Rectal smooth muscle tissue (tissue), 1 donor: ENCODE results near the gene PIBF1.
"Not testable (repeated sequence)": the region's sequence is repeated elsewhere in the genome, so short reads cannot be mapped to it uniquely, and the experiment has no call there.

ENCODE experiments used
- H3K27ac ChIP-seq: one replicate; pipeline ENCODE4 v1.7.0; 2013; ENCODE audit warnings: low read depth, low read length, inconsistent platforms
- H3K27me3 ChIP-seq: one replicate; pipeline ENCODE4 v1.7.0; 2013; ENCODE audit warnings: low read length; ENCODE audit not compliant: control insufficient read depth, insufficient read depth
- H3K36me3 ChIP-seq: one replicate; pipeline ENCODE4 v1.7.0; 2013; ENCODE audit warnings: low read length; ENCODE audit not compliant: control insufficient read depth, insufficient read depth
- H3K4me1 ChIP-seq: one replicate; pipeline ENCODE4 v1.7.0; 2013; ENCODE audit warnings: low read length; ENCODE audit not compliant: control insufficient read depth, insufficient read depth
- H3K4me3 ChIP-seq: one replicate; pipeline ENCODE4 v1.7.0; 2013; ENCODE audit warnings: low read length
- H3K9ac ChIP-seq: one replicate; pipeline ENCODE4 v1.7.0; 2013; ENCODE audit warnings: low read length

PIBF1 gene

DNA sequence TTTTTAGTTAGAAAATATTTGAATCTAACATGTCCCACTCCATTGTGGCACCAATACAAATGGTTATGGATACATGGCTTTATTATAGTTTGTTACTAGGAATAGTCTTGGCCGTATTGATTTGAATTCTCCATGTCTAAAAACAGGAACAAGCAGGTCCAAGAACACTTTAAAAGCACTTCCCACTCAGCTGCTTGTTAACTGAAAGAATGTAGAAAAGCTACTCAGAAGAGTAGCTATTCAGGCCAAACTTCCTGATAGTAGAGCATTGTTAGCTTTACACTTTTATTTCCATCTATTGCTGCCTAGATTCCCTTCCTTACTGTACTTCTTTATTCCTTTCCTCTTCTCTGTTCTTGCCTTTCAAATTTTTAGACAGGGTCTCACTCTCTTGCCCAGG is 6.9 kb downstream of the PIBF1 start:
- Histone ChIP-seq H3K36me3 (peaks cover 6% of the 10 kb centered on the region), H3K27ac (no peak overlapping the region)

DNA sequence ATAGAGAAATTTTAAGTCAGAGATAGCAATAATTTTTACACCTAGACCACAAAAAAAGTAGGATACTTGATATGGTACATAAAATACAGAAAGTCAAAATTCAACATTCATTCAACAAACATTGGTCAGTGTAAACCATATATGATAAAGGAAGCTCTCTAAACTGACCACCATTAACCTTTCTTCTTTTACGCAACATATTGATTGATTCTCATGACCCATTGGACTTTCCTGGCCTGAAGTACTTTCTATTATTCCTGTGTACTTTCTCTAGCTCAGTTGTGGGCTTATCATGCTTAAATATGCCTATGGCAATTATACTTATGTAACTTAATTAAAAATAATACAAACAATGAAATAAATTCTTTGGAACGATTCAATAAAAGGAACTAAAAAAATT is 10.7 kb downstream of the PIBF1 start:
- H3K4me3 ChIP-seq: no peak overlapping the region
- peaks cover 12% of the 10 kb centered on the region for H3K36me3 ChIP-seq
- no peak overlapping the region for H3K27ac ChIP-seq
- H3K9ac ChIP-seq: no peak overlapping the region
- no peaks in the 10 kb centered on the region for H3K4me1 ChIP-seq
- H3K27me3 ChIP-seq: no peaks in the 10 kb centered on the region

More for the DNA sequence above, 6.9 kb downstream of the PIBF1 start:
- Histone ChIP-seq H3K27me3 (no peaks in the 10 kb centered on the region), H3K4me1 (no peaks in the 10 kb centered on the region), H3K9ac (no peak overlapping the region), H3K4me3 (no peak overlapping the region)

DNA sequence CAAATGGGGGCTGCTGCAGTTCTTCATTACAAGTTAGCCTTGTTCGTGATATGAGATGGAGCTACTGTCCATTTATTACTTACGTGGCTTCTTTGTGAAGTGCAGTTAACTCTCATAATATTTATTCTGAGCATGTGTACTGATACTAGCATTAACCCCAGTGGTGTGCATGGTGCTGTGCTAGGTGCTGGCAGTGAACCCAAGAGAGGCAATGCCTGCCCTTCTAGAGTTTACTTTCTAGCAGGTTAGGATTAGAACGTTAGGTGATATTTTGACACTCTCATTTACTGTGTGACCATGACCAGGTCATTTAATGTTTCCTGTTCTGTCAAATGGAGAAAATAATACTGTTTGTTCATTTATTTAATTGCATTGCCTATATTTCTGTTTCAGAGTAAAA is 16.9 kb downstream of the PIBF1 start:
- H3K27ac ChIP-seq: no peak overlapping the region
- peaks cover 6% of the 10 kb centered on the region for H3K36me3 ChIP-seq
- no peak overlapping the region for H3K4me3 ChIP-seq
- no peaks in the 10 kb centered on the region for H3K27me3 ChIP-seq
- H3K9ac ChIP-seq: no peak overlapping the region
- no peaks in the 10 kb centered on the region for H3K4me1 ChIP-seq

DNA sequence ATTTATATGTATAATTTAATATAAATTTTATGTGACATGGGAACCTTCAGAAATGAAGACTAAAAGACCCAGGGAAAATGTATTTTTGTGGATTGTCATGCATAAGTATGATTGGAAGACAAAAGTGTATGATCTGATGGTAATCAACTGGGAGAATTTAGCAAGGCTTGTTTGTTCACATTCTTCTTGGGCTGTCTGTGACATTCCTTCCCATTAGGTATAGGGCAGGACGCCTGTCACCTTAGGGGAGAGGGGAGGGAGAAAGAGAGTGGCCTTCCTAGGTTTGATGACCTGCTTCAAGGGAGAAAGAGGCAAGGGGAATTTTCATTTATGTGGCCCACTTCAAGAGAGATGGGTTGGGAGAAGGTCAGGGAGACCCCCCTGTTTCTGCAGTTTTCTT is 22.4 kb downstream of the PIBF1 start:
- Histone ChIP-seq H3K4me3 (no peak overlapping the region), H3K36me3 (peaks cover 3% of the 10 kb centered on the region), H3K27me3 (no peaks in the 10 kb centered on the region), H3K4me1 (no peaks in the 10 kb centered on the region), H3K27ac (no peak overlapping the region), H3K9ac (no peak overlapping the region)

DNA sequence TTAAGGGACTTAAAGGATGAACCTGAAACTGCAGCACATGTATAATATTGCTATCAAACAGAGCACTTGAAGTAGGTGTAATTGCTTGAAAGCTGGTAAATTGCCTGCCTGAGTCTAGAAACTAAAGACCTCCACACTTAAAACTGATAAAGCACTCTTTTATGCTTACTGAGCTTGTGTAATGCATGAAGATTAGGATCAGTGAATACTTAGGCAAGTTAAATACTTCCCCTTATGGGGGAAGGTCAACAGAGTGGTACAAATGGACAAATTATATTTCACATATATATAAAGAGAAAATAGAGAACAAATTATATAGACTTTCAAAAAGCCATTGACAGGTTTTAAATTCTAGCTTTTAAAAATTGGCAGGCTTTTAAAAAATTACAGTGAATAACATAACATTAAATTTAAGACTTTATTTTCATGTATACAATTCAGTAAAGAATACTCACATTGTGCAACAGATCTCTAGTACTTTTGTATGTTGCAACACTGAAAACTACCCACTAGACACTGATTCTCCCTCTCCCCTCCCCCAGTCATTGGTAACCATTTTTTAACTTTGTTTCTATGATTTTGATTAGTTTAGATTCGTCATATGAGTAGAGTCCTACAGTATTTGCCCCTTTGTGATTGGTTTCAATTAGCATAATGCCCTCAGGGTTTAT is 23.9 kb downstream of the PIBF1 start:
- H3K27ac ChIP-seq: no peak overlapping the region
- H3K4me1 ChIP-seq: no peaks in the 10 kb centered on the region
- H3K9ac ChIP-seq: no peak overlapping the region
- peaks cover 3% of the 10 kb centered on the region for H3K36me3 ChIP-seq
- H3K27me3 ChIP-seq: no peaks in the 10 kb centered on the region
- H3K4me3 ChIP-seq: no peak overlapping the region

DNA sequence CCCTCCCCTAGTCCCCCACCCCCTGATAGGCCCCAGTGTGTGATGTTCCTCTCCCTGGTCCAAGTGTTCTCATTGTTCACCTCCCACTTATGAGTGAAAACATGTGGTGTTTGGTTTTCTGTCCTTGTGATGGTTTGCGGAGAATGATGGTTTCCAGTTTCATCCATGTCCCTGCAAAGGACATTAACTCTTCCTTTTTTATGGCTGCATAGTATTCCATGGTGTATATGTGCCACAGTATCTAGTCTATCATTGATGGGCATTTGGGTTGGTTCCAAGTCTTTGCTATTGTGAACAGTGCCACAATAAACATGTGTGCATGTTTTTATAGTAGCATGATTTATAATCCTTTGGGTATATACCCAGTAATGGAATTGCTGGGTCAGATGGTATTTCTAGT is 24.6 kb downstream of the PIBF1 start:
- not testable (repeated sequence) for H3K9ac ChIP-seq, H3K4me1 ChIP-seq, H3K27me3 ChIP-seq, H3K36me3 ChIP-seq, H3K4me3 ChIP-seq, H3K27ac ChIP-seq

DNA sequence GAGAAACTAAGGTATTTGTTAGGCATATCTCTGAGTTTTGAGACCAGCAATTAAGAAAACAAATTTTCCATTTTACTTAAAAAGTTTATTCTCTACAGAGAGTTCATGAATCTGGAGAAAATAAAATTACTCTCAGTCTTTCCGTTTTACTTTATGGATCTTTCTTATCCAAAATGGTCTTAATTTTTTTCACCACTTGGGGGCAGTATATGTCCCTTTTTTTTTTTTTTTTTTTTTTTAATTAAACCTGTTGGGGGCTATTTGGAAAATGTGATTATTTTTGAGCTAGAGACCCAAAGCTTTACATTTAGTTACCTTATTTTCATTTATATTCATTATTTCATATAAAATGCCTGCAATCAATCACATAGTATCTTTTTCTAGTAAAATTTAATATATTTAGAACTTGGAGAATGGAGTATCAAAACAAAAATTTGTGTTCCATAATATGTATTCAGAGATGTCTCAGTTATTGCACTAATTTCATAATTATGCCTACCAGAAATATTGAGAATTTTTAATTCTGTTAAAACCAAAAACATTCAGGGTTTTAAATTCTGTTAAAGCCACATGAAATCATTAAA is 27.1 kb downstream of the PIBF1 start:
- H3K36me3 ChIP-seq: peaks cover 3% of the 10 kb centered on the region
- H3K4me1 ChIP-seq: no peaks in the 10 kb centered on the region
- H3K27me3 ChIP-seq: no peaks in the 10 kb centered on the region
- no peak overlapping the region for H3K9ac ChIP-seq
- no peak overlapping the region for H3K4me3 ChIP-seq
- H3K27ac ChIP-seq: no peak overlapping the region

DNA sequence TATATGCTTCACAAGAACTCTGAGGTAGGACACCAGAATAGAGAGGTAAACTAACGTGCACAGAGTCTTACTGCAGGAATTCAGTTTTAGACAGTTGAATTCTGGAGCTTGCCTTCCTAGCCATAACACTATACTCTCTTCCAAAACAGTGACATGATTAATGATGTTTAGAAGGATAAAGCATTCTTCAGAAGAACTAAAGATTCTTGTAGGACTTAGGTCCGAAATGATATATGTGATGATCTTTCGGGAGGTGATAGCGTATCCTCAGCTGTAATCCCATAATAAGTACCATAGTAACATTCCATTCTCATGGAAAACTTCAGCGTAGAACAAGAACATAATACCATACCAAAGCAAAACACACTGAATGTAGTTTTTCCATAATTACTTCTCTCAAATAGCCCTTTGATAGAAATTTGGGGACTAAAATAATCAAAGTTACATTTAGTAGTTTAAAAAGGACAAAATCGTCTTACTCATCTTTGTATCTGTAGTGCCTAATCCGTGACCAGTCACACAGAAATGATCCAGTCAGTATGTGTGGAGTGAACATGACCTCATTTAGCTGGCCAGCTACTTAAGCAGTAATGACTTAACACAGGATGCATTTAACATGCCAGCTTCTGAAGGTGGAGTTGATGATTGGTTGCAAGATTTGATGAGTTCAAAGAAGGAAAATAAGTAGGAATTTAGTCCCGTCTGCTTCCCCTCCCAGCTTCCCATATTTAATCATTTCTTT is 38.4 kb downstream of the PIBF1 start:
- Histone ChIP-seq H3K36me3 (no peaks in the 10 kb centered on the region), H3K4me1 (peaks cover 7% of the 10 kb centered on the region), H3K27ac (no peak overlapping the region), H3K9ac (no peak overlapping the region), H3K27me3 (no peaks in the 10 kb centered on the region), H3K4me3 (no peak overlapping the region)

DNA sequence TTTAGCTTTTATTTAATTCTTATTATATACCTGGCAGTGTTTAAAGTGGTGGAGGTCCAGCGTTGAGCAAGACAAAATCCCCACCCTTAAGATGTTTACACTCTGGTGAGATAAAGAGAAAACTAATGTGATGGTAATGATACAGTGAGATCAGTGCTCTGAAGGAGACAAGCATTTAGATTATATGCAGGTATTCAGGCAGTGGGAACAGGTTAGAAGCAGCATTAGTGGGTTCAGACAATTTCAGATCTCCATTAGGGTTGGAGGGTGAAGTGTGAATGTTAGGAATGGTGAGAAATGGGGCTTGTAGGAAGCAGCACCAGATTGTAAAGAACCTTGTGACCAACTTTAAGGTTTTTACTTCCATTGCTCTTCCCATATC is 39.0 kb downstream of the PIBF1 start:
- H3K36me3 ChIP-seq: no peaks in the 10 kb centered on the region
- no peak overlapping the region for H3K4me3 ChIP-seq
- H3K27ac ChIP-seq: no peak overlapping the region
- peaks cover 7% of the 10 kb centered on the region for H3K4me1 ChIP-seq
- H3K9ac ChIP-seq: no peak overlapping the region
- no peaks in the 10 kb centered on the region for H3K27me3 ChIP-seq

DNA sequence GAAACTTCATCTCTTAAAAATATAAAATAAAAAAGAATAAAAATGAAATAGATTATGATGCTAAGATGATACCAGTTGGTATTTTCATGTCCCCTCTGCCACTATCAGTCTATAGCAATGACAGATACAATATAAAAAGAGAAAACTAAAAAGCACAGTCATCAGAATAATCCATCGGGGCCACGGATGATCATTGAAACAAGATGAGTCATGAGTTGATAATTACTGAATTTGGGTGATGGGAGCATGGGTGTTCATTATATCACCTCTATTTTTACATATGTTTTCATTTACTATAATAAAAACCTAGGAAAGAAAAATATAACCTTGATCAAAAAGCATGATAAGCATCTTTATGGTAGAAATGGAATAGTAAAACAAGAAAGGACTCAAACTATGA is 41.1 kb downstream of the PIBF1 start:
- Histone ChIP-seq H3K27me3 (no peaks in the 10 kb centered on the region), H3K27ac (no peak overlapping the region), H3K4me1 (peaks cover 7% of the 10 kb centered on the region), H3K4me3 (no peak overlapping the region), H3K9ac (no peak overlapping the region), H3K36me3 (no peaks in the 10 kb centered on the region)

DNA sequence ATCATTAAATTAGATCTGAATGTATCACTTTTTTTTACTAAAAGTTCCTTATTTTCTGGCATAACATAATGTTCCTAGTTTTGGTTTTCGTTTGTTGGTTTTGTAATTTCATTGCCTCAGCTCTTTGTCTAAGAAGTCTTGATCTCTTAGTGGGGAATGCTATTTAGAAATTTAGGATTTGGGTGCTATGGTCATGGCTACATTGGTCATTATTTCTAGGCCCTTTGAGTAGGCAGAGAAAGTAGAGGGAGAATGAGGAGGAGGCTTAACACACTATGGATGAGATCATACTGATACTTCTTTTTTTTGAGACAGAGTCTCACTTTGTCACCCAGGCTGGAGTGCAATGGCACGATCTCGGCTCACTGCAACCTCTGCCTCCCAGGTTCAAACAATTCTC is 41.8 kb downstream of the PIBF1 start:
- no peaks in the 10 kb centered on the region for H3K27me3 ChIP-seq
- H3K36me3 ChIP-seq: no peaks in the 10 kb centered on the region
- no peak overlapping the region for H3K27ac ChIP-seq
- H3K9ac ChIP-seq: no peak overlapping the region
- no peak overlapping the region for H3K4me3 ChIP-seq
- peaks cover 7% of the 10 kb centered on the region for H3K4me1 ChIP-seq

DNA sequence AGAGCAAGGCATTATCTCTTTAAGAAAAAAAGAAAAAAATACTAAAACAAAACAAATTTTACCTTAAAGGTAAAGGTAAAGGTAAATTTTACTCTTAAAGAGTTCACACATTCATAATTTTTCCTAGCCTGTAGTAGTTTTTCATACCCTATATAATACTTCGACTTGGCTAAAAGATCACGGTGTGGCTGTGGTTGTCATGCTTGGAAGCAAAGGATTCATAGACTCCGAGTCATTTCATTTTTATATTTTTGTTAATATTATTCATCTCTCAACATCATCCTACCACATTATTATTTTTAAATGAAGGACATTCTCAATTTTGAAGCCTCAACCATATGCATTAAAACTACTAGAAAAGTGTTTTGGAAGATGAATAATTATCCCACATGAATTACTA is 52.7 kb downstream of the PIBF1 start:
- no peak overlapping the region for H3K27ac ChIP-seq
- H3K36me3 ChIP-seq: no peaks in the 10 kb centered on the region
- H3K4me1 ChIP-seq: no peaks in the 10 kb centered on the region
- no peak overlapping the region for H3K4me3 ChIP-seq
- no peaks in the 10 kb centered on the region for H3K27me3 ChIP-seq
- H3K9ac ChIP-seq: no peak overlapping the region
